Measurements from ENCODE around the gene CNTN4.

CNTN4 gene

DNA sequence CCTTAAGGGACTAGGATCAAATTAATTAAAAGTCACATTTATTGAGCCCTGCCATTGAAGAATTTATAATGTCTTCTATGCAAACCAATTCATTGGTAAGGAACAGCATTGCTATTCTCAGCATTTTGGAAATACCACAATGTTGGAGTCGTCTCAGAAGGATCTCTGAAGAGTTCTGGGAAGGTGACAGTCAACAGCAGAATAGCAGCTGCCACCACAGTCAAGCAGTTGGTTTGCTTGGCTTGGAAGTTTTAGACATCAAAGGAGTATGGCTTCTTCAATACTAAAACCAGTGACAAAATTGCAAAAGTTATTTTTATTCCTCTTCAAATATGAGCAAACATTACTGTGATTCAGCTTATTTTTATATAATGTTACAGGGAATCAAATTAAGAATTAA lies 167.9 kb downstream of the CNTN4 start:
- H3K9ac ChIP-seq (ENCODE audit: low read length): no peak overlapping the region
- H3K4me2 ChIP-seq (ENCODE audit: low read length, poor library complexity, severe bottlenecking): no peak overlapping the region
- H3K23ac ChIP-seq (ENCODE audit: low read length in 2 of 2): no peak overlapping the region
- H2AFZ ChIP-seq (ENCODE audit: low read depth, low read length): no peak overlapping the region
- H4K8ac ChIP-seq (ENCODE audit: low read length): no peak overlapping the region
- H3K27ac ChIP-seq (ENCODE audit: low read length, poor library complexity, severe bottlenecking): no peak overlapping the region
- WGBS: 50% methylated on average over 1 of the region's 1 CpG
- peaks cover 10% of the 10 kb centered on the region for H3K9me3 ChIP-seq (ENCODE audit: control insufficient read depth, low read length)
- H2BK5ac ChIP-seq (ENCODE audit: low read depth, low read length, poor library complexity, severe bottlenecking): no peak overlapping the region
- no peak overlapping the region for H4K91ac ChIP-seq (ENCODE audit: low read length)
- no peaks in the 10 kb centered on the region for H3K27me3 ChIP-seq (ENCODE audit: control insufficient read depth in 1 of 2, insufficient read depth in 1 of 2, low read length in 2 of 2)
- no peak overlapping the region for H2BK15ac ChIP-seq (ENCODE audit: low read depth, poor library complexity, severe bottlenecking)
- no peak for DNase-seq
- no peaks in the 10 kb centered on the region for H3K36me3 ChIP-seq (ENCODE audit: control insufficient read depth in 1 of 2, insufficient read depth in 2 of 2, low read depth in 1 of 2, low read length in 2 of 2)
- H3K4ac ChIP-seq (ENCODE audit: low read depth in 1 of 2, low read length in 2 of 2): no peak overlapping the region
- no peak overlapping the region for H2BK12ac ChIP-seq (ENCODE audit: low read length in 2 of 2)
- H3K4me3 ChIP-seq (ENCODE audit: insufficient read depth in 1 of 2, low read depth in 1 of 2, low read length in 2 of 2): no peak overlapping the region
- H3K79me1 ChIP-seq (replicated peaks; ENCODE audit: low read length, poor library complexity, severe bottlenecking): no peaks in the 10 kb centered on the region
- no peak overlapping the region for H2BK120ac ChIP-seq (ENCODE audit: low read depth, low read length)
- H2AK5ac ChIP-seq (ENCODE audit: low read length, severe bottlenecking): no peak overlapping the region
- H3K4me1 ChIP-seq (ENCODE audit: control insufficient read depth, insufficient read depth, low read depth, low read length): no peaks in the 10 kb centered on the region
- H3K14ac ChIP-seq (ENCODE audit: low read length in 2 of 2): no peak overlapping the region
- H3K18ac ChIP-seq (ENCODE audit: low read depth in 1 of 2, low read length in 2 of 2): no peak overlapping the region

DNA sequence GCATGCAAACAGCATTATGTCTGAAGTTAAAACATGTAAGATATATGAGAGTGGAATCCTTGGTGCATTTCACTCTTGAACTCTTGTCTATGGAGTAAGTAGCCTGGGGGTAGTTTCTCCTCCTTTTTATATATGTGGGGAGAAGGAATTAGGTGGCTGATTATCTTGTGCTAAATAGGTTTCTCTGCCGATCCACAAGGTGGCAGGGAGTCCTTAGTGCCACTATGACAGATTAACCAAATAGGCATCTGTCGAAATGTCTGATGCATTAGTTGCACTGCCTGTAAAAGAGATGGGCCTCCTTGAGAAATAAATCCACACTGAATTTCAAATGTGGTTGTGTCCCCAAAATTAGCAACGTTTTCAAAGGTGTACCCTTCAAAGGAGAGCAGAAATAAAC lies 170.1 kb downstream of the CNTN4 start:
- Histone ChIP-seq H3K9ac (ENCODE audit: low read length) (no peak overlapping the region), H2BK5ac (ENCODE audit: low read depth, low read length, poor library complexity, severe bottlenecking) (no peak overlapping the region)
- WGBS: 84% methylated on average over 2 of the region's 3 CpGs

DNA sequence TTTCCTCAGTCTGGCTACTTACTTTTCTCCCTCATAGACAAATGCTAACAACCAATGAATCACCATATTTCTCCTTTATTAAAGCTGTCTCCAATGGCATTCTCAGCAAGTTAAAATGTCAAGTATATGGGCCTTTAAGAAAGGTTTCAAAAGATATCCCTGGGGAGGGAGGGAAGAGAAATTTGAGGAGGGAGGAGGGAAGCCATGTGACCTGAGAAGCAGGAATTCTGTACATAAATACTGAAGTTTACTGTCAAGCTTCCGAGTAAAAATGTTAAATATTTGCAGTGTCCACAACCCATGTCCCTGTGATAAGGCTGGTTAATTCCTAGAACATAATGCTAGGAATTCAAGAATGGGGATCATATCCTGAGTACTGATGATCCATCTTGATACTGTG lies 175.9 kb downstream of the CNTN4 start:
- Histone ChIP-seq H3K14ac (ENCODE audit: low read length in 2 of 2) (no peak overlapping the region), H3K79me1 (replicated peaks; ENCODE audit: low read length, poor library complexity, severe bottlenecking) (no peaks in the 10 kb centered on the region), H3K23ac (ENCODE audit: low read length in 2 of 2) (no peak overlapping the region), H3K27ac (ENCODE audit: low read length, poor library complexity, severe bottlenecking) (no peak overlapping the region), H3K27me3 (ENCODE audit: control insufficient read depth in 1 of 2, insufficient read depth in 1 of 2, low read length in 2 of 2) (no peaks in the 10 kb centered on the region), H3K9ac (ENCODE audit: low read length) (no peak overlapping the region), H3K4me2 (ENCODE audit: low read length, poor library complexity, severe bottlenecking) (no peak overlapping the region), H2AFZ (ENCODE audit: low read depth, low read length) (no peak overlapping the region), H3K4ac (ENCODE audit: low read depth in 1 of 2, low read length in 2 of 2) (no peak overlapping the region), H3K4me1 (ENCODE audit: control insufficient read depth, insufficient read depth, low read depth, low read length) (no peaks in the 10 kb centered on the region), H3K9me3 (ENCODE audit: control insufficient read depth, low read length) (no peaks in the 10 kb centered on the region), H2BK12ac (ENCODE audit: low read length in 2 of 2) (no peak overlapping the region), H3K36me3 (ENCODE audit: control insufficient read depth in 1 of 2, insufficient read depth in 2 of 2, low read depth in 1 of 2, low read length in 2 of 2) (no peaks in the 10 kb centered on the region), H2BK5ac (ENCODE audit: low read depth, low read length, poor library complexity, severe bottlenecking) (no peak overlapping the region), H2AK5ac (ENCODE audit: low read length, severe bottlenecking) (no peak overlapping the region), H3K4me3 (ENCODE audit: insufficient read depth in 1 of 2, low read depth in 1 of 2, low read length in 2 of 2) (no peak overlapping the region), H3K18ac (ENCODE audit: low read depth in 1 of 2, low read length in 2 of 2) (no peak overlapping the region), H4K91ac (ENCODE audit: low read length) (no peak overlapping the region), H2BK15ac (ENCODE audit: low read depth, poor library complexity, severe bottlenecking) (no peak overlapping the region), H4K8ac (ENCODE audit: low read length) (no peak overlapping the region), H2BK120ac (ENCODE audit: low read depth, low read length) (no peak overlapping the region)
- WGBS: no CpG with 5 or more reads among the region's 1 CpG
- DNase-seq: peak; percentile 26

More for the DNA sequence above, 170.1 kb downstream of the CNTN4 start:
- H2AK5ac ChIP-seq (ENCODE audit: low read length, severe bottlenecking): no peak overlapping the region
- H2AFZ ChIP-seq (ENCODE audit: low read depth, low read length): no peak overlapping the region
- DNase-seq: no peak
- no peak overlapping the region for H3K23ac ChIP-seq (ENCODE audit: low read length in 2 of 2)
- no peak overlapping the region for H4K8ac ChIP-seq (ENCODE audit: low read length)
- no peak overlapping the region for H3K14ac ChIP-seq (ENCODE audit: low read length in 2 of 2)
- H3K4me1 ChIP-seq (ENCODE audit: control insufficient read depth, insufficient read depth, low read depth, low read length): no peaks in the 10 kb centered on the region
- H3K79me1 ChIP-seq (replicated peaks; ENCODE audit: low read length, poor library complexity, severe bottlenecking): no peaks in the 10 kb centered on the region
- no peak overlapping the region for H3K4me3 ChIP-seq (ENCODE audit: insufficient read depth in 1 of 2, low read depth in 1 of 2, low read length in 2 of 2)
- H3K18ac ChIP-seq (ENCODE audit: low read depth in 1 of 2, low read length in 2 of 2): no peak overlapping the region
- H4K91ac ChIP-seq (ENCODE audit: low read length): no peak overlapping the region
- no peaks in the 10 kb centered on the region for H3K27me3 ChIP-seq (ENCODE audit: control insufficient read depth in 1 of 2, insufficient read depth in 1 of 2, low read length in 2 of 2)
- no peak overlapping the region for H3K4me2 ChIP-seq (ENCODE audit: low read length, poor library complexity, severe bottlenecking)
- no peak overlapping the region for H3K27ac ChIP-seq (ENCODE audit: low read length, poor library complexity, severe bottlenecking)
- no peak overlapping the region for H2BK15ac ChIP-seq (ENCODE audit: low read depth, poor library complexity, severe bottlenecking)
- no peaks in the 10 kb centered on the region for H3K36me3 ChIP-seq (ENCODE audit: control insufficient read depth in 1 of 2, insufficient read depth in 2 of 2, low read depth in 1 of 2, low read length in 2 of 2)
- no peak overlapping the region for H2BK120ac ChIP-seq (ENCODE audit: low read depth, low read length)
- no peak overlapping the region for H2BK12ac ChIP-seq (ENCODE audit: low read length in 2 of 2)
- peaks cover 10% of the 10 kb centered on the region for H3K9me3 ChIP-seq (ENCODE audit: control insufficient read depth, low read length)
- no peak overlapping the region for H3K4ac ChIP-seq (ENCODE audit: low read depth in 1 of 2, low read length in 2 of 2)

DNA sequence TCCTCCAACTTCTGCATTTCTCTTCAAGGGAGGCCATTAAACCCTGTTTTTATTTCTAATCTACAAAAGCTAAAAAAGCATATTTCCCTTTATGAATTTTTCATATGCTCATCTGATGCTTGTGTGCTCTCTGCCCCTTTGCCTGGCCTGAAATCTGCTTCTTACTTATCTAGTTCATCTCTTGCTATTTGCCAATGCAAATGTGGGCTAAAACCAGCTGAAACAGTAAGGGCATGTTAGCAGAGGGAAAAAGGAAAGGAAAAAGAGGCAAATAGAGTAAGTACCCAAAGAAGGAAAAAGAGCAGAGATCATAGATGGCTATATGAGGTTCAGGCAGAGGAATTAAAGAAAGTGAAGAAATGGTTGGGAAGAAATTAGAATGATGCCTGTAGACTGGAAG lies 185.2 kb downstream of the CNTN4 start:
- no peak overlapping the region for H2AK5ac ChIP-seq (ENCODE audit: low read length, severe bottlenecking)
- no peaks in the 10 kb centered on the region for H3K4me1 ChIP-seq (ENCODE audit: control insufficient read depth, insufficient read depth, low read depth, low read length)
- H3K9me3 ChIP-seq (ENCODE audit: control insufficient read depth, low read length): no peaks in the 10 kb centered on the region
- no peak overlapping the region for H3K4me2 ChIP-seq (ENCODE audit: low read length, poor library complexity, severe bottlenecking)
- H3K79me1 ChIP-seq (replicated peaks; ENCODE audit: low read length, poor library complexity, severe bottlenecking): no peaks in the 10 kb centered on the region
- H3K27me3 ChIP-seq (ENCODE audit: control insufficient read depth in 1 of 2, insufficient read depth in 1 of 2, low read length in 2 of 2): no peaks in the 10 kb centered on the region
- no peak overlapping the region for H2AFZ ChIP-seq (ENCODE audit: low read depth, low read length)
- H3K23ac ChIP-seq (ENCODE audit: low read length in 2 of 2): no peak overlapping the region
- no peak overlapping the region for H2BK120ac ChIP-seq (ENCODE audit: low read depth, low read length)
- H4K91ac ChIP-seq (ENCODE audit: low read length): no peak overlapping the region
- H2BK12ac ChIP-seq (ENCODE audit: low read length in 2 of 2): no peak overlapping the region
- no peak for DNase-seq
- H3K36me3 ChIP-seq (ENCODE audit: control insufficient read depth in 1 of 2, insufficient read depth in 2 of 2, low read depth in 1 of 2, low read length in 2 of 2): no peaks in the 10 kb centered on the region
- H3K4ac ChIP-seq (ENCODE audit: low read depth in 1 of 2, low read length in 2 of 2): no peak overlapping the region
- no peak overlapping the region for H3K4me3 ChIP-seq (ENCODE audit: insufficient read depth in 1 of 2, low read depth in 1 of 2, low read length in 2 of 2)
- H3K27ac ChIP-seq (ENCODE audit: low read length, poor library complexity, severe bottlenecking): no peak overlapping the region
- H3K14ac ChIP-seq (ENCODE audit: low read length in 2 of 2): no peak overlapping the region
- H3K18ac ChIP-seq (ENCODE audit: low read depth in 1 of 2, low read length in 2 of 2): no peak overlapping the region
- H2BK15ac ChIP-seq (ENCODE audit: low read depth, poor library complexity, severe bottlenecking): no peak overlapping the region
- no peak overlapping the region for H3K9ac ChIP-seq (ENCODE audit: low read length)
- no peak overlapping the region for H4K8ac ChIP-seq (ENCODE audit: low read length)
- no peak overlapping the region for H2BK5ac ChIP-seq (ENCODE audit: low read depth, low read length, poor library complexity, severe bottlenecking)
